Neural cell (in vitro differentiated cells): Measurements from ENCODE around the gene LPP. TPM values are rescaled to one million over a fixed set of nuclear protein-coding genes. Genes with fewer than 3 reads are reported as not detected.

Source experiments
- H2AFZ ChIP-seq: fragments of 200-600, 300-800 bp; sonication (generic), shearing (Covaris generic); 2 replicates; pipeline ENCODE4 v1.6.0; 2014; ENCODE audit warnings: low read depth, mild to moderate bottlenecking, antibody characterized with exemption, low read length, moderate library complexity
- H3F3A ChIP-seq: fragments of 200-600 bp; shearing (Covaris generic); 2 replicates; pipeline ENCODE4 v1.6.1; 2016; ENCODE audit warnings: mild to moderate bottlenecking, moderate library complexity, mixed read lengths, antibody characterized with exemption, low read length; ENCODE audit not compliant: insufficient read depth, poor library complexity, severe bottlenecking
- H3K27ac ChIP-seq: fragments of 200-600, 300-800 bp; sonication (generic), shearing (Covaris generic); 2 replicates; pipeline ENCODE4 v1.5.1; 2014; ENCODE audit warnings: mild to moderate bottlenecking, low read length, moderate library complexity
- H3K27me3 ChIP-seq: fragments of 300-800, 200-600 bp; sonication (generic), shearing (Covaris generic); 2 replicates; pipeline ENCODE4 v1.6.0; 2014; ENCODE audit warnings: mild to moderate bottlenecking, low read depth, low read length, moderate library complexity; ENCODE audit not compliant: insufficient read depth
- H3K36me3 ChIP-seq: fragments of 300-800, 200-600 bp; sonication (generic), shearing (Covaris generic); 2 replicates; pipeline ENCODE4 v1.5.1; 2014; ENCODE audit warnings: mild to moderate bottlenecking, antibody characterized with exemption, low read length, moderate library complexity; ENCODE audit not compliant: insufficient read depth
- H3K4me2 ChIP-seq: fragments of 300-800, 200-600 bp; sonication (generic), shearing (Covaris generic); 2 replicates; pipeline ENCODE4 v1.6.0; 2014; ENCODE audit warnings: mild to moderate bottlenecking, low read length
- H3K4me3 ChIP-seq: fragments of 300-800, 200-600 bp; sonication (generic), shearing (Covaris generic); 2 replicates; pipeline ENCODE4 v1.5.1; 2014; ENCODE audit warnings: mild to moderate bottlenecking, low read length, moderate library complexity
- H3K79me2 ChIP-seq: fragments of 200-600 bp; shearing (Covaris generic); replicated peaks from 2 replicates; pipeline ENCODE4 v1.6.0; 2014; ENCODE audit warnings: mild to moderate bottlenecking, low read length, moderate library complexity; ENCODE audit not compliant: insufficient read depth
- H3K9ac ChIP-seq: fragments of 300-800, 200-600 bp; sonication (generic), shearing (Covaris generic); 2 replicates; pipeline ENCODE4 v1.6.1; 2016; ENCODE audit warnings: mild to moderate bottlenecking, low read length, mixed read lengths
- H3K9me2 ChIP-seq: fragments of 200-600 bp; shearing (Covaris generic); 2 replicates; pipeline ENCODE4 v1.6.1; 2016; ENCODE audit warnings: mild to moderate bottlenecking, low read length, mixed read lengths; ENCODE audit not compliant: insufficient read depth
- H3K9me3 ChIP-seq: fragments of 200-600, 300-800 bp; sonication (generic), shearing (Covaris generic); 2 replicates; pipeline ENCODE4 v1.6.1; 2016; ENCODE audit warnings: mild to moderate bottlenecking, mixed run types, low read length, moderate library complexity, mixed read lengths
- H4K20me1 ChIP-seq: fragments of 200-600 bp; shearing (Covaris generic); 2 replicates; pipeline ENCODE4 v1.6.1; 2016; ENCODE audit warnings: mild to moderate bottlenecking, mixed run types; ENCODE audit not compliant: insufficient read depth
- CTCF ChIP-seq: fragments of 450-650 bp; IDR thresholded peaks from 2 replicates; pipeline ENCODE4 v1.5.1; 2014; ENCODE audit warnings: antibody characterized with exemption, mild to moderate bottlenecking, moderate library complexity; ENCODE audit not compliant: poor library complexity, severe bottlenecking
- EP300 ChIP-seq: fragments of 450-650 bp; conservative IDR thresholded peaks from 2 replicates; pipeline ENCODE4 v1.6.1; 2014; ENCODE audit warnings: antibody characterized with exemption, mild to moderate bottlenecking, moderate library complexity; ENCODE audit not compliant: poor library complexity, severe bottlenecking
- EZH2 ChIP-seq: fragments of 200-600, 300-800 bp; shearing (Covaris generic), sonication (generic); IDR thresholded peaks from 2 replicates; pipeline ENCODE4 v1.6.1; 2014; ENCODE audit warnings: antibody characterized with exemption, low read length, borderline replicate concordance, mild to moderate bottlenecking; ENCODE audit not compliant: insufficient read depth, poor library complexity, severe bottlenecking
- MXI1 ChIP-seq: fragments of 450-650 bp; conservative IDR thresholded peaks from 2 replicates; pipeline ENCODE4 v1.6.1; 2014; ENCODE audit warnings: antibody characterized with exemption, mild to moderate bottlenecking; ENCODE audit not compliant: poor library complexity, severe bottlenecking
- POLR2AphosphoS5 ChIP-seq: IDR thresholded peaks from 2 replicates; pipeline ENCODE4 v1.6.1; 2012
- RAD21 ChIP-seq: fragments of 450-650 bp; conservative IDR thresholded peaks from 2 replicates; pipeline ENCODE4 v1.6.1; 2014; ENCODE audit warnings: antibody characterized with exemption, mild to moderate bottlenecking, moderate library complexity
- REST ChIP-seq: IDR thresholded peaks from 2 replicates; pipeline ENCODE4 v1.6.1; 2012; ENCODE audit warnings: borderline replicate concordance
- SMC3 ChIP-seq: fragments of 450-650 bp; conservative IDR thresholded peaks from 2 replicates; pipeline ENCODE4 v1.6.1; 2014; ENCODE audit warnings: antibody characterized with exemption, mild to moderate bottlenecking, moderate library complexity; ENCODE audit not compliant: poor library complexity
- TAF1 ChIP-seq: IDR thresholded peaks from 2 replicates; pipeline ENCODE4 v1.6.1; 2012; ENCODE audit warnings: low read depth
- polyA plus RNA-seq: library from polyadenylated mRNA; depleted of rRNA; stranded (reverse); fragments of >200 nt; gene quantifications from 2 replicates; pipeline ENCODE4 v1.2.3, GENCODE V29; 2014

LPP gene
- polyA plus RNA-seq, 1 donor from 2014 or later: 3.0 TPM

- Histone ChIP-seq H3K4me2 (no peak overlapping the region), H3K79me2 (no peaks in the 10 kb centered on the region), H3K27ac (no peak overlapping the region), H3K9ac (no peak overlapping the region), H3K4me3 (no peak overlapping the region), H2AFZ (no peak overlapping the region), H3K9me3 (no peaks in the 10 kb centered on the region), H3K36me3 (no peaks in the 10 kb centered on the region), H4K20me1 (no peaks in the 10 kb centered on the region), H3K27me3 (no peaks in the 10 kb centered on the region), H3K9me2 (no peaks in the 10 kb centered on the region), H3F3A (no peaks in the 10 kb centered on the region)
- TF ChIP-seq REST: no peak
- no peak for TF ChIP-seq RAD21
- TF ChIP-seq POLR2AphosphoS5: no peak
- TF ChIP-seq SMC3: no peak
- no peak for TF ChIP-seq TAF1
- TF ChIP-seq MXI1: no peak
- no peak for TF ChIP-seq CTCF
- TF ChIP-seq EP300: no peak
- no peak for TF ChIP-seq EZH2
These were observed 238.1 kb downstream of the LPP start for GRCh38 chr3:188392076-188392475.

GRCh38 chr3:188394623-188395022, 240.7 kb downstream of the LPP start:
- Histone ChIP-seq H3K9me2 (no peaks in the 10 kb centered on the region), H3F3A (no peaks in the 10 kb centered on the region), H3K79me2 (no peaks in the 10 kb centered on the region), H3K9ac (no peak overlapping the region), H3K27ac (no peak overlapping the region), H3K9me3 (no peaks in the 10 kb centered on the region), H4K20me1 (no peaks in the 10 kb centered on the region), H2AFZ (no peak overlapping the region), H3K27me3 (no peaks in the 10 kb centered on the region), H3K4me3 (no peak overlapping the region), H3K4me2 (no peak overlapping the region), H3K36me3 (no peaks in the 10 kb centered on the region)
- TF ChIP-seq EZH2: no peak
- TF ChIP-seq RAD21: no peak
- no peak for TF ChIP-seq REST
- TF ChIP-seq TAF1: no peak
- no peak for TF ChIP-seq POLR2AphosphoS5
- no peak for TF ChIP-seq SMC3
- no peak for TF ChIP-seq MXI1
- no peak for TF ChIP-seq CTCF
- no peak for TF ChIP-seq EP300
